Stomach smooth muscle (tissue), 2 donors: ENCODE measurements around the gene ASXL2.

Source experiments
- H3K27ac ChIP-seq: one replicate; pipeline ENCODE4 v1.7.0; 2013; ENCODE audit warnings: mild to moderate bottlenecking, low read length, inconsistent platforms
- H3K27me3 ChIP-seq, 2 donors: one replicate each; pipeline ENCODE4 v1.7.0; 2013; ENCODE audit warnings: low read length in 2 of 2; ENCODE audit not compliant: insufficient read depth in 2 of 2, control insufficient read depth in 1 of 2
- H3K36me3 ChIP-seq, 2 donors: one replicate each; pipeline ENCODE4 v1.7.0; 2013; ENCODE audit warnings: low read length in 2 of 2; ENCODE audit not compliant: control insufficient read depth in 2 of 2, insufficient read depth in 2 of 2
- H3K4me1 ChIP-seq: one replicate; pipeline ENCODE4 v1.7.0; 2013; ENCODE audit warnings: low read length; ENCODE audit not compliant: control insufficient read depth, insufficient read depth
- H3K4me3 ChIP-seq, 2 donors: one replicate each; pipeline ENCODE4 v1.7.0; 2013; ENCODE audit warnings: low read length in 2 of 2
- H3K9ac ChIP-seq, 2 donors: one replicate each; pipeline ENCODE4 v1.7.0; 2013; ENCODE audit warnings: low read length in 2 of 2, mild to moderate bottlenecking in 1 of 2
- H3K9me3 ChIP-seq, 2 donors: one replicate each; pipeline ENCODE4 v1.7.0; 2013; ENCODE audit warnings: low read length in 2 of 2; ENCODE audit not compliant: control insufficient read depth in 2 of 2
- donor health status: healthy.
- donor health status: Pancreatic carcinoma.

The ASXL2 gene

GRCh38 chr2:25821225-25822056, 56.8 kb downstream of the ASXL2 start:
- no peaks in the 10 kb centered on the region for H3K9me3 ChIP-seq
- H3K27ac ChIP-seq = no peak overlapping the region
- no peaks in the 10 kb centered on the region for H3K36me3 ChIP-seq
- no peaks in the 10 kb centered on the region for H3K4me1 ChIP-seq
- H3K9ac ChIP-seq = no peak overlapping the region
- no peaks in the 10 kb centered on the region for H3K27me3 ChIP-seq
- peak overlapping the region in 1 of 2 donors; percentile 52 for H3K4me3 ChIP-seq

GRCh38 chr2:25819597-25820039, 58.7 kb downstream of the ASXL2 start:
- Histone ChIP-seq H3K4me3 (no peak overlapping the region), H3K4me1 (no peaks in the 10 kb centered on the region)

GRCh38 chr2:25817630-25818029, 60.7 kb downstream of the ASXL2 start:
- Histone ChIP-seq H3K36me3 (no peaks in the 10 kb centered on the region), H3K27me3 (no peaks in the 10 kb centered on the region), H3K27ac (no peak overlapping the region), H3K9me3 (no peaks in the 10 kb centered on the region), H3K4me1 (no peaks in the 10 kb centered on the region), H3K4me3 (no peak overlapping the region), H3K9ac (no peak overlapping the region)

More at GRCh38 chr2:25819597-25820039, 58.7 kb downstream of the ASXL2 start:
- Histone ChIP-seq H3K36me3 (no peaks in the 10 kb centered on the region), H3K27ac (no peak overlapping the region), H3K27me3 (no peaks in the 10 kb centered on the region), H3K9ac (no peak overlapping the region), H3K9me3 (no peaks in the 10 kb centered on the region)

GRCh38 chr2:25817006-25817405, 61.3 kb downstream of the ASXL2 start:
- Histone ChIP-seq H3K27me3 (no peaks in the 10 kb centered on the region), H3K9ac (no peak overlapping the region), H3K9me3 (no peaks in the 10 kb centered on the region), H3K36me3 (no peaks in the 10 kb centered on the region), H3K4me1 (no peaks in the 10 kb centered on the region), H3K4me3 (no peak overlapping the region), H3K27ac (no peak overlapping the region)

- Histone ChIP-seq H3K9ac (no peak overlapping the region), H3K36me3 (no peaks in the 10 kb centered on the region), H3K9me3 (no peaks in the 10 kb centered on the region), H3K4me3 (no peak overlapping the region), H3K27me3 (no peaks in the 10 kb centered on the region), H3K27ac (no peak overlapping the region), H3K4me1 (no peaks in the 10 kb centered on the region)
These were observed 62.0 kb downstream of the ASXL2 start for GRCh38 chr2:25816249-25816648.

GRCh38 chr2:25814681-25815080, 63.6 kb downstream of the ASXL2 start:
- Histone ChIP-seq H3K4me1 (no peaks in the 10 kb centered on the region), H3K4me3 (no peak overlapping the region), H3K9me3 (no peaks in the 10 kb centered on the region), H3K36me3 (peaks cover 0 to 2% of the 10 kb centered on the region in 2 donors), H3K27me3 (no peaks in the 10 kb centered on the region), H3K9ac (no peak overlapping the region), H3K27ac (no peak overlapping the region)

GRCh38 chr2:25810428-25810827, 67.9 kb downstream of the ASXL2 start:
- H3K9ac ChIP-seq = no peak overlapping the region
- H3K4me1 ChIP-seq = no peaks in the 10 kb centered on the region
- H3K36me3 ChIP-seq = peaks cover 2 to 4% of the 10 kb centered on the region in 2 donors
- H3K4me3 ChIP-seq = no peak overlapping the region
- H3K27ac ChIP-seq = no peak overlapping the region
- H3K27me3 ChIP-seq = no peaks in the 10 kb centered on the region
- H3K9me3 ChIP-seq = no peaks in the 10 kb centered on the region

GRCh38 chr2:25809646-25810045, 68.6 kb downstream of the ASXL2 start:
- Histone ChIP-seq H3K36me3 (peaks cover 2 to 8% of the 10 kb centered on the region in 2 donors), H3K9ac (no peak overlapping the region), H3K4me3 (no peak overlapping the region), H3K27me3 (no peaks in the 10 kb centered on the region), H3K4me1 (no peaks in the 10 kb centered on the region), H3K9me3 (no peaks in the 10 kb centered on the region), H3K27ac (no peak overlapping the region)

- H3K4me3 ChIP-seq = no peak overlapping the region
- H3K9me3 ChIP-seq = no peaks in the 10 kb centered on the region
- H3K4me1 ChIP-seq = no peaks in the 10 kb centered on the region
- no peak overlapping the region for H3K9ac ChIP-seq
- no peak overlapping the region for H3K27ac ChIP-seq
- peaks cover 12 to 16% of the 10 kb centered on the region in 2 donors for H3K36me3 ChIP-seq
- H3K27me3 ChIP-seq = no peaks in the 10 kb centered on the region
These were observed 70.3 kb downstream of the ASXL2 start for GRCh38 chr2:25808006-25808383.

- no peak overlapping the region for H3K9ac ChIP-seq
- H3K27me3 ChIP-seq = no peaks in the 10 kb centered on the region
- H3K4me1 ChIP-seq = no peaks in the 10 kb centered on the region
- no peaks in the 10 kb centered on the region for H3K9me3 ChIP-seq
- H3K4me3 ChIP-seq = no peak overlapping the region
- H3K36me3 ChIP-seq = peaks cover 15 to 20% of the 10 kb centered on the region in 2 donors
- no peak overlapping the region for H3K27ac ChIP-seq
These were observed 71.3 kb downstream of the ASXL2 start for GRCh38 chr2:25806941-25807340.

- Histone ChIP-seq H3K9ac (no peak overlapping the region), H3K4me3 (no peak overlapping the region), H3K36me3 (peaks cover 15 to 20% of the 10 kb centered on the region in 2 donors)
These were observed 72.3 kb downstream of the ASXL2 start for GRCh38 chr2:25805987-25806386.

More at GRCh38 chr2:25805987-25806386, 72.3 kb downstream of the ASXL2 start:
- H3K4me1 ChIP-seq = no peaks in the 10 kb centered on the region
- H3K9me3 ChIP-seq = no peaks in the 10 kb centered on the region
- H3K27me3 ChIP-seq = no peaks in the 10 kb centered on the region
- H3K27ac ChIP-seq = no peak overlapping the region
